OCI-LY3 (cell line): ENCODE results near the gene CASP7.

ENCODE experiments used
- CTCF ChIP-seq: fragments of 200-600, 300-600 bp; sonication (generic); IDR thresholded peaks from 2 replicates; pipeline ENCODE4 v1.5.1; 2014; ENCODE audit warnings: antibody characterized with exemption, low read length, low read depth
- EZH2phosphoT487 ChIP-seq: fragments of 200-600 bp; shearing (Covaris generic); IDR thresholded peaks from 2 replicates; pipeline ENCODE4 v1.6.1; 2018; ENCODE audit warnings: antibody characterized with exemption, mixed run types, low read depth

GRCh38 chr10:113648478-113648877 lies 31.2 kb upstream of the CASP7 start:
- no peak for TF ChIP-seq EZH2phosphoT487
- no peak for TF ChIP-seq CTCF
